EH (cell line): Measurements from ENCODE around the gene OBI1.
A peak's percentile ranks its signal among the peaks of the same experiment; 100 is the strongest.

Experiments used
- DNase-seq: peaks from one replicate; pipeline ENCODE4 v3.0.0-alpha.2; 2015; ENCODE audit warnings: low read depth

The OBI1 gene

GRCh38 chr13:78602561-78603239, 56.3 kb downstream of the OBI1 start:
- no peak for DNase-seq

DNA sequence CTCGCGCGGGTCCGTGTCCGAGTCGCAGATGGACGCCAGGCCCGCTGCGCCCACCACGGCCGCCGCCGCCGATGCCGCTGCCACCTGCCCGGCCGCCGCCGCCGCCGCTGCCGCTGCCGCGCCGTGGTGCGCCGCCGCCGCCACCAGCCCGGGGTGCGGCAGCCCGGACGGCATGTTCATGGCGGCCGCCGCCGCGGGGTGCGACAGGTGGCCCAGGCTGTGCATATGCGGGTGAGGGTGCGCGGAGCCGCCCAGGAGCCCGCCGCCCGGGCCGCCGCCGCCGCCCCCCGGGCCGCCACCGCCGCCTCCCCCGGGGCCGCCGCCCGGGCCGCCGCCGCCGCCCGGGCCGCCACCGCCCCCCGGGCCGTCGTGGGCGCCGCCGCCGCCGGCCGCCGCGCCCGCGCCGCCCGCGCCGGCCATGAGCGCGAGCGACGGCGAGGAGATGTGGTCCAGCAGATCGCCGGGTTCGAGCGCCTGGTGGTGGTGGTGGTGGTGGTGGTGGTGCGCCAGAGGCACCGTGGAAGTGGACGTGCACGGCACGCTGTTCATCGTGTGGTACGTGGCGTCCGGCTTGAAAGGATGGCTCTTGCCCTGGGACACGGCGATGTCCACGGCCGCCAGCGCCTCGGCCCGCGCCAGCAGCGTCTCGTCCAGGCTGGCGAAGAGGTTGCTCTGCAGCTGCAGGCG, 56.9 kb downstream of the OBI1 start:
- DNase-seq: no peak

- no peak for DNase-seq
These were observed 57.7 kb downstream of the OBI1 start for GRCh38 chr13:78601124-78601873.

GRCh38 chr13:78600280-78600883, 58.6 kb downstream of the OBI1 start:
- DNase-seq: no peak

GRCh38 chr13:78599645-78600279, 59.2 kb downstream of the OBI1 start:
- DNase-seq: no peak

- DNase-seq: no peak
These were observed 59.9 kb downstream of the OBI1 start for GRCh38 chr13:78598966-78599644.

DNA sequence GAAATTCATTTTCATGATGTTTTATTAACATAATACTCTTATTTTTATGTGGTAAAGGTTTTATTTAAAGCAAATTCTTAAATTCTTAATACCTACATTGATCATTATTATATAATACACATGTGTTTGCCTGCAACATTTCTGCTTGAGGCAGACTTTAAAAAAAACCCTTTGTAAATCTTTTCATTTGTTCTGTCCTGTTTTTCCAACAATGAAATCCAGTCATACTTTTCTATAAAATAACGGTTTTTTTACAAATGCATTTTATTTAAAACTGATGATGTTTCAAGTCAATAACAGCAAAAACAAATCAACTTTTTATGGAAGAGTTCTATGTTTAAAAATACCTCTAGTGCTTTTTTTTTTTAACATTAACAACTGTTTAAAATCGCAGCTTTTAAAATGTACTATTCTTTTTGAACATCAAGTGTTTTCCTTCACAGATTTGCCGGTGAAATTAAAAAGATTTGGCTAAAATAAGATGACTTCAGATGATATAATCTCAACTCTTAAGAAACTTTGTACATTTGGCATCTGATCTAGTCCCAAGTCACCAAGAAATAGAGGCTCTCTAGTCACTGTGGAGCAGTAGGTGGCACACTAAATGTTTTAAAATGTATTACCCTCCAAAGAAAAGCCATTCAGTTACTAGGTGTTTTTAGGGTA, 60.7 kb downstream of the OBI1 start:
- DNase-seq: no peak

GRCh38 chr13:78597602-78597932, 61.4 kb downstream of the OBI1 start:
- DNase-seq: no peak

DNA sequence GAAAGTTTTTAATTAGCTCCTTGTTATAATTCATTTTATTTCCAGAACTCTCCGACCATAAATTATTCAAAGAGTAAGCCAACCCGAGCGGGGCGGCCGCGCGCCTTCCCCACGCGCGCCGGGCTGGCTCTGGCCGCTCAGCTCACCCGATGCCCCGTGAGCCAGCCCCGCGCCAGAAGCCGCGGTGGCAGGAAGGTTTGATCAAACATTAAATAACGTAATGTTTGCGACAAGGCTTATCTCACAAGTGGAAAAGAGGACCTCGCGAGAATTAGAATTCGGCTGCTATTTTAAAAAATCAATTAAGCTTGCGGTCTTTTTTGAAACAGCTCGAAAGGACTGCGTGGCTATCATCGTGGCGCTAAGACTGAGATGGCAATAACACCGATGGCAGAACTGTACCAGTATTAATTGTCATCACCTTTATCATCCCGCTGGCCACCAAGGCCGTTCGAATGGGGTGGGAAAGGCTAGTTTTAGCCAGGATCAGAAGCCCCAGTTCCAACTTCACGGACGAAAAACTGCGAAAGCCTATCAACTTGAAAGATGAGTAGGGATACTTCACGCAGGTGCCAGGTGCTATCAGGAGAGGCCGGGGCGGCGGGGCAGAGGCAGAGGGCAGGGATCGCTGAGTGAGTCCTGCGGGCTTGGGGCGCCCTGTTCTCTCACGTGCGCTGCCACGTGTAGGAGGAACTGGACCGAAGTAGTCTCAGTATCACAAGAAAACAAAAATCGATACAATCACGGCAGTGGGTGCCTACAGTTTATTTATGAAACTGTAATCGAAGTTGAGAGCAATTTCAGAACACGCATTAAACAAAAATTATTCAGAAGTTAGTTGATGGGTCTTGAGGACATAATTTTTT, 62.0 kb downstream of the OBI1 start:
- no peak for DNase-seq

DNA sequence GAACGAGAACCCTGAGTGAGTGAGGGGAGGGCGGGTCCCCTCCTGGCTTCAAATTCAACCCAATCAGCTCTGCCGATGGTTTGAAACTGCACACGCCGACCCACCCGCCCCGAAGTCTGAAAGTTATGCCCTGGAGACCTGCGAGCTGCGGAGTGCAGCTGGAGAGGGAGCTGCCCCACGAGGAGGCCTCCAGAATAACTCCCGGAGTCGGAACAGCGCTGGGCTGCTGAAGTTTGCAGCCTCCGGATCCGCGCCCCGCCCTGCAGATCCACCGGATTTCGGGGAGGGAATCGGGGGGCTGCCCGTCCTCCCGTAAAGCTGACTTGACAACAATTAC, 62.6 kb downstream of the OBI1 start:
- DNase-seq: no peak

DNA sequence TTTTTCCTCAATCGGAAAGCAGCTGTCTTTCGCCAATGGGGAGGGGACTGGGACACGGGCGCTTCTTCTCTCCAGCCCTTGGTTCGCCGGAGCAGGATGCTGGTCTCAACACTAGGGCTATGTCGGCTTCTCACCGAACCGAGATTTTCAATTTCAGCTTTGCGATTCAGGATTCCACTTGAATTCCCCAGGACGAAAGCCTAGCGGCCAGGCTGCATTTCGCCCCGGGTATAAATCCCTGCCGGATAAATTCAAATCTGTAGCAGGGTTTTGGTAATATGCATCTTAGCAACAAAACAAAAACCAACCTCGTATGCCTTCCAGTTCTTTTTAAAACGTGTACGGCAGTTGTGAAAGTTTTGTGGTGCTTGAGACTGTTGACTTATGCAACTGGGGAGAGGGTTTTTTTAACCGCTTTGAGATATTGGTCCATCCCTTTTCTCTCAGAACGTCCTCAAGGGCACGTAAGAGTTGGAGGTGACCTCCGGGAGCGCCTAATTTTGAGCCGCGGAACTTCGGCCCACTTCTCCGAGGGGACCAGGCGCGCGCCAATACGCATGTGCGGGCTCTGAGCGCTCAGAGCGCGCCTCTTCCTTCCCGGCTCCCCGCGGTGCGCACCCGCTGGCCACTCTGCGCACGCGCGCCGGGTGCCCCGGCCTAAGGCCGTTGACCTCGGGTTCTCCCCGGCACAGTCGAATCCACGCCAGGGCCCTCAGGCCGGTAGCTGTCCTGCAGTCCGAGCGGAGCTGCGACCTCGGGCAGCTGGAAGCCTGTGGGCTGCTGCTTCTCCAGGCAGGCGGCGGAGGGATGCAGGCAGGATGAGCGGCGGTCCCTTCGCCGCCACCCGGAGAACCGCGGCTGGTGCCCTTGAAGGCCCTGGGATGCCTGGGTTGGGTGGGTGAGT, 63.2 kb downstream of the OBI1 start:
- no peak for DNase-seq

GRCh38 chr13:78594456-78594975, 64.4 kb downstream of the OBI1 start:
- DNase-seq: no peak

DNA sequence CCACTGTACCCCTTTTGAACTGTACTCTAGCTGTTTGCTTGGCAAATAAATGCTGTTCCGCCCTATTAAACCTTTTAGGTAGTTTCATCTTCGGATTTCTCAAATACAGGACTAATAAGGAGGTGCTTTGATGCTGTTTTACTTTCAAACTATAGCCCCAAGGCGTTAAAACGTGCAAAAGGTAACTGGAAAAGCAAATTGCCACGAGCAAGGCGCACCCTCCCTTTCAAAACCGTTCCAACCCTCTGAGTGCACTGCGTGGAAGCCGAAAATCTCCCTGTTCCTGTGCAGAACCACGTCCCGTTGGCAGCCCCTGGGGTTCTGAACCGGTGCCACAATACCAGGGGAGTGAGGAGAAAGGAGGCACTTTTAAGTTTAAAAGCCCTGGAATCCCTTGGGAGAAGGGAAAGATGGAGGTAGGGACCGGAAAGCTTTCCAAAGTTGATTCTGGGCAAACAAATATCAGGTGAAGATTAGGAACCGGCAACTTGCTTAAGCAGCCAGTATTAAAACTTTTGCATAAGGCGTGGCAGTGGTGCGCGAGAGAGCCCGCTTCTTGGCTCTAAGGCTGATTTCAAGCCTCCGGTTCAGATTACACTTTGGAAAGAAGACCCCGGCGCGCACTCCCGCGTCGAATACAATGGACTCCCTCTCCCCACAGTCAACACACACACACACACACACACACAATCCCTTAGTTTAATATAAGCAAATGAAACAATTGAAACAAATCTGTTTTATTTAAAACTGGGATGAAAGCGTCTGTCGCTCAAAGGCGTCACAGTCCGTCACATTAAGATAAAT, 65.1 kb downstream of the OBI1 start:
- no peak for DNase-seq

- DNase-seq: no peak
These were observed 65.8 kb downstream of the OBI1 start for GRCh38 chr13:78593129-78593528.

- DNase-seq: no peak
These were observed 66.4 kb downstream of the OBI1 start for GRCh38 chr13:78592584-78592983.

- DNase-seq: peak; percentile 47
These were observed 69.7 kb downstream of the OBI1 start for GRCh38 chr13:78589206-78589605.

GRCh38 chr13:78587395-78587794, 71.6 kb downstream of the OBI1 start:
- no peak for DNase-seq

- no peak for DNase-seq
These were observed 72.2 kb downstream of the OBI1 start for GRCh38 chr13:78586706-78587105.
